Mesendoderm (in vitro differentiated cells): ENCODE results near the gene DPPA3. TPM values are rescaled to one million over a fixed set of nuclear protein-coding genes. Genes with fewer than 3 reads are reported as not detected.
"Not testable (repeated sequence)": the region's sequence is repeated elsewhere in the genome, so short reads cannot be mapped to it uniquely, and the experiment has no call there.

Experiments used
- DNase-seq: peaks from one replicate; pipeline ENCODE4 v3.0.0; 2013
- H2AK5ac ChIP-seq: 2 replicates; pipeline ENCODE4 v1.6.1; 2013; ENCODE audit warnings: low read length, inconsistent platforms
- H2BK120ac ChIP-seq: 2 replicates; pipeline ENCODE4 v1.6.1; 2013; ENCODE audit warnings: low read depth, mild to moderate bottlenecking, low read length, moderate library complexity, mixed read lengths
- H2BK15ac ChIP-seq: replicated peaks from 2 replicates; pipeline ENCODE4 v1.6.1; 2013; ENCODE audit warnings: low read depth, mild to moderate bottlenecking, moderate library complexity
- H2BK5ac ChIP-seq: 2 replicates; pipeline ENCODE4 v1.6.1; 2013; ENCODE audit warnings: low read length, inconsistent platforms
- H3K18ac ChIP-seq: 2 replicates; pipeline ENCODE4 v1.6.1; 2013; ENCODE audit warnings: mild to moderate bottlenecking, low read length, mixed read lengths
- H3K23ac ChIP-seq: one replicate; pipeline ENCODE4 v1.6.1; 2013; ENCODE audit warnings: low read length
- H3K27ac ChIP-seq: 2 replicates; pipeline ENCODE4 v1.5.1; 2013; ENCODE audit warnings: low read depth, mild to moderate bottlenecking, inconsistent platforms, low read length, moderate library complexity
- H3K27me3 ChIP-seq: 2 replicates; pipeline ENCODE4 v1.6.1; 2013; ENCODE audit warnings: low read length, control low read depth, mild to moderate bottlenecking, inconsistent platforms; ENCODE audit not compliant: insufficient read depth, poor library complexity
- H3K36me3 ChIP-seq: 2 replicates; pipeline ENCODE4 v1.6.1; 2013; ENCODE audit warnings: low read length, inconsistent platforms; ENCODE audit not compliant: control insufficient read depth, insufficient read depth
- H3K4ac ChIP-seq: one replicate; pipeline ENCODE4 v1.6.1; 2013; ENCODE audit warnings: low read depth, mild to moderate bottlenecking, low read length, moderate library complexity
- H3K4me1 ChIP-seq: 2 replicates; pipeline ENCODE4 v1.6.1; 2013; ENCODE audit warnings: low read depth, low read length, inconsistent platforms; ENCODE audit not compliant: control insufficient read depth
- H3K4me2 ChIP-seq: 2 replicates; pipeline ENCODE4 v1.6.1; 2013; ENCODE audit warnings: low read length
- H3K4me3 ChIP-seq: 2 replicates; pipeline ENCODE4 v1.5.1; 2013; ENCODE audit warnings: mild to moderate bottlenecking, low read length
- H3K56ac ChIP-seq: one replicate; pipeline ENCODE4 v1.6.1; 2013; ENCODE audit warnings: low read length
- H3K79me1 ChIP-seq: 2 replicates; pipeline ENCODE4 v1.6.1; 2013; ENCODE audit warnings: low read length, inconsistent platforms
- H3K79me2 ChIP-seq: 2 replicates; pipeline ENCODE4 v1.6.1; 2013; ENCODE audit warnings: mild to moderate bottlenecking, low read length; ENCODE audit not compliant: control insufficient read depth, insufficient read depth
- H3K9ac ChIP-seq: 2 replicates; pipeline ENCODE4 v1.6.1; 2013; ENCODE audit warnings: low read length, inconsistent platforms
- H4K5ac ChIP-seq: one replicate; pipeline ENCODE4 v1.6.1; 2013; ENCODE audit warnings: low read length
- H4K8ac ChIP-seq: one replicate; pipeline ENCODE4 v1.6.1; 2013; ENCODE audit warnings: low read depth, mild to moderate bottlenecking, control low read depth, low read length, moderate library complexity
- WGBS: extraction: QIAGEN DNeasy Blood & Tissue Kit; methylation state at CpG from one replicate; pipeline ENCODE4 v1.1.7; 2013; ENCODE audit warnings: low lambda C conversion rate, missing lambda C conversion rate; ENCODE audit not compliant: insufficient coverage; ENCODE audit errors: extremely low coverage; 5-methylcytosine and 5-hydroxymethylcytosine counted together
- polyA plus RNA-seq, 2 experiments: library from polyadenylated mRNA; stranded (reverse); fragments of 200-250 nt; gene quantifications; one replicate each; pipeline ENCODE4 v1.2.3, GENCODE V29; 2013

DPPA3 gene
- 0.81 TPM for polyA plus RNA-seq (2013, experiment 1 of 2)
- 0.84 TPM for polyA plus RNA-seq (2013, experiment 2 of 2)

DNA sequence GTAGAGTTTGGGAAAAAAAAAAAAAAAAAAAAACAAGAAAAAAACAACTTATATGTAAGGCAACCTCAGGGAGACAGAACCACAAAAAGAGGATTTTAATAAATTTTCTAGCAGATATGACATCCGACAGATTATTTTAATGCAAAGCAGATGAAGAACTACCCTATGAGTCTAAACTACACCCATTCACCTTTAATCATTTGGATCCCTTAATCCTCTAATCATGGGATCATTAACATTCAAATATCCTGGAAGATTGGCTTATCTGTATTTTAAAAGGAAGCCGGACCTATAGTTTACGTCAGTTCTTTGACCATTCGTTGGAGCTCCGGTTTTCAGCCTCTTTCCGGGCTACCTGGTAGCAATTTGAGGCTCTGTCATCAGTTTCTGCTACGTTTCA lies at the start of gene DPPA3:
Gene DPPA3, plus strand, starts transcription at position 301 of the 400 bp plus-strand sequence. CDS start 138 bp downstream, outside the sequence.
- no peaks in the 10 kb centered on the region for H3K79me2 ChIP-seq
- no peak within 1 kb of the TSS for H3K18ac ChIP-seq
- no peaks in the 10 kb centered on the region for H3K27me3 ChIP-seq

DNA sequence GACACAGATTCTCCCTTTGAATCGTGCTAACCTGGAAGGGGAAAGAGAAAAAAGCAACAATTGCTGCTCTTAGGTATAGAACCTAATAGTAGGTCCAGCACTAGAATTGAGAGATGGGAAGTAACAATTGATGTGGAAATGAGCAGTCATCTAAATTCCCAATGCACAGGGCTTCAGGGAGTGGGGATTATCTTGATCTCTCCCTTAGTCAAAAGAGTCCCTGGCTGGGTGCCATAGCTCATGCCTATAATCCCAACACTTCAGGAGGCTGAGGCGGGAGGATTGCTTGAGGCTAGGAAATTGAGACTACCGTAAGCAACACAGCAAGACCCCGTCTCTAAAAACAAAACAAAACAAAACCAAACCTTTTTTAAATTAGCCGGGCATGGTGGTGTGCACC lies 49.5 kb upstream of the DPPA3 start:
- Histone ChIP-seq H2AK5ac (no peak overlapping the region), H3K4ac (no peak overlapping the region), H4K8ac (no peak overlapping the region), H2BK5ac (no peak overlapping the region), H2BK15ac (no peak overlapping the region), H3K23ac (no peak overlapping the region), H3K27ac (no peak overlapping the region), H2BK120ac (no peak overlapping the region), H3K27me3 (no peaks in the 10 kb centered on the region), H3K9ac (no peak overlapping the region), H3K79me2 (no peaks in the 10 kb centered on the region), H4K5ac (no peak overlapping the region), H3K4me1 (no peaks in the 10 kb centered on the region), H3K79me1 (no peaks in the 10 kb centered on the region), H3K18ac (no peak overlapping the region), H3K4me3 (no peak overlapping the region), H3K36me3 (no peaks in the 10 kb centered on the region), H3K4me2 (no peak overlapping the region), H3K56ac (no peak overlapping the region)
- no peak for DNase-seq
- WGBS, result no CpG with 5 or more reads among the region's 5 CpGs

More for the DNA sequence above, at the start of gene DPPA3:
- Histone ChIP-seq H3K79me1 (no peaks in the 10 kb centered on the region), H3K9ac (no peak within 1 kb of the TSS), H3K4me1 (peaks cover 3% of the 10 kb centered on the region), H3K4me2 (no peak within 1 kb of the TSS), H4K5ac (no peak within 1 kb of the TSS), H3K23ac (no peak within 1 kb of the TSS), H2AK5ac (no peak within 1 kb of the TSS), H3K56ac (peak within 1 kb of the TSS; percentile 19), H3K4ac (peak within 1 kb of the TSS; percentile 44), H2BK5ac (no peak within 1 kb of the TSS), H3K27ac (no peak within 1 kb of the TSS), H2BK120ac (no peak within 1 kb of the TSS), H3K4me3 (no peak within 1 kb of the TSS), H4K8ac (no peak within 1 kb of the TSS), H3K36me3 (no peaks in the 10 kb centered on the region), H2BK15ac (no peak within 1 kb of the TSS)
- WGBS, result no CpG with 5 or more reads among the region's 7 CpGs
- peak; percentile 28 for DNase-seq

DNA sequence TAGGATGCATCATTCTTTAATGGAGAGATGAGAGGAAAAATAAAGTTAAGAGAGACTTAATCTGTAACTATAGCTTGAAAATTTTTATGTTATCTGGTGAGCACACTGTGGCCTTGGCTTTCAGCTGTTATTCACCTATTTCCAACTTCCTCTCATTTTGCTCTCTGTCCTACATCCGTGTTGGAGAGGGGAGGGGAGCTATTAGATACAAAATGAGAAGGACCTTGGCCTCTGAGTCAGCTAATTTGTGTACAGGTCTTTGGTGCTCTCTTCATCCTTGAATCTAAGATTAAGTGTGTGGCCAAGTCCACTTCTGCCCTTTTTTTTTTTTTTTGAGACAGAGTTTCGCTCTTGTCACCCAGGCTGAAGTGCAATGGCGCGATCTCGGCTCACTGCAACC lies 44.6 kb upstream of the DPPA3 start:
- H3K4me1 ChIP-seq, result no peaks in the 10 kb centered on the region
- no peak overlapping the region for H3K23ac ChIP-seq
- no peak overlapping the region for H2AK5ac ChIP-seq
- no peaks in the 10 kb centered on the region for H3K27me3 ChIP-seq
- H2BK5ac ChIP-seq, result no peak overlapping the region
- no peaks in the 10 kb centered on the region for H3K79me1 ChIP-seq
- WGBS, result no CpG with 5 or more reads among the region's 5 CpGs
- no peak overlapping the region for H2BK15ac ChIP-seq
- H4K8ac ChIP-seq, result no peak overlapping the region
- no peaks in the 10 kb centered on the region for H3K36me3 ChIP-seq
- H3K4ac ChIP-seq, result no peak overlapping the region
- no peak overlapping the region for H3K4me3 ChIP-seq
- no peak overlapping the region for H3K56ac ChIP-seq
- H2BK120ac ChIP-seq, result no peak overlapping the region
- H3K18ac ChIP-seq, result no peak overlapping the region
- H3K79me2 ChIP-seq, result no peaks in the 10 kb centered on the region
- no peak overlapping the region for H3K27ac ChIP-seq
- no peak overlapping the region for H3K4me2 ChIP-seq
- no peak overlapping the region for H4K5ac ChIP-seq
- H3K9ac ChIP-seq, result no peak overlapping the region
- DNase-seq, result no peak

DNA sequence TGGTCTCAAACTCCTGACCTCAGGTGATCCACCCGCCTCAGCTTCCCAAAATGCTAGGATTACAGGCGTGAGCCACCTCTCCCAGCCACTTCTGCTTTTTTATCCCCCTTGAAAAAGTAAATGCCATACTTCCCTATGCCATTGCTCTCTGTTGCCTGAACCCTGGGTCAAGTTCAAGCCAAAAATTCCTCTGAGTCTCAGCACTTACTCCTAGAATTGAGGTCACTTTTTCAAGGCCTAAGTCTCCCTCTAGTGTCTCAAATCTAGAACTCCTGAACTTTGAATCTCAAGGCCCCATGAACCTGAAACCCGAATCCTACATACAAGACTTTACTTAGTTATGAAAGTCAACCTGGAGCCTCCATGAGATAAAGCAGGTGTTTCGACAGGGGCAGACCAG lies 44.1 kb upstream of the DPPA3 start:
- no peak overlapping the region for H3K4ac ChIP-seq
- H4K5ac ChIP-seq, result no peak overlapping the region
- H2BK120ac ChIP-seq, result no peak overlapping the region
- no peak overlapping the region for H3K9ac ChIP-seq
- H3K27ac ChIP-seq, result no peak overlapping the region
- no peak overlapping the region for H2AK5ac ChIP-seq
- H3K79me2 ChIP-seq, result no peaks in the 10 kb centered on the region
- peak; percentile 81 for DNase-seq
- no peaks in the 10 kb centered on the region for H3K79me1 ChIP-seq
- H3K27me3 ChIP-seq, result no peaks in the 10 kb centered on the region
- no peak overlapping the region for H2BK5ac ChIP-seq
- H3K18ac ChIP-seq, result no peak overlapping the region
- no CpG with 5 or more reads among the region's 4 CpGs for WGBS
- H3K4me2 ChIP-seq, result no peak overlapping the region
- no peaks in the 10 kb centered on the region for H3K4me1 ChIP-seq
- H4K8ac ChIP-seq, result no peak overlapping the region
- H3K4me3 ChIP-seq, result no peak overlapping the region
- H3K36me3 ChIP-seq, result no peaks in the 10 kb centered on the region
- no peak overlapping the region for H3K23ac ChIP-seq
- H3K56ac ChIP-seq, result no peak overlapping the region
- no peak overlapping the region for H2BK15ac ChIP-seq

DNA sequence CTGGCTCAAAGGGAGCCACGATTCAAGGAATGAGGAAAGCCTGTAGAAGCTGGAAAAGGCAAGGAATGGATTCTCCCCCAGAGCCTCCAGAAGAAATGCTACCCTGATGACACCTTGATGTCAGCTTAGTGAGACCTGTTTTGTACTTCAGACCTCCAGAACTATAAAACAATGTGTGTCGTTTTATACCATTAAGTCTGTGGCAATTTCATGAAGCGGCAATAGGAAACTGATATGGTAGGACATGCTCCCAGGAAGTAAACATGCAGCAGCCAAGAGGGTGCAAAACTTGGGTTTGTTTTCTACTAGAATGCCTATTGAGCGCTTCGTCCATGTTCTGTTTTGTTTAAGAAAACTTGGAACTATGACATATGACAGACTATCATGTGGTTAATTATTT lies 43.1 kb upstream of the DPPA3 start:
- Histone ChIP-seq H3K79me1 (no peaks in the 10 kb centered on the region), H3K36me3 (no peaks in the 10 kb centered on the region), H4K5ac (no peak overlapping the region), H3K4ac (no peak overlapping the region), H2BK120ac (no peak overlapping the region), H2BK5ac (no peak overlapping the region), H3K4me3 (no peak overlapping the region), H3K18ac (no peak overlapping the region), H3K27me3 (no peaks in the 10 kb centered on the region), H3K9ac (no peak overlapping the region), H3K4me1 (no peaks in the 10 kb centered on the region), H4K8ac (no peak overlapping the region), H3K23ac (no peak overlapping the region), H3K4me2 (no peak overlapping the region), H2AK5ac (no peak overlapping the region), H3K27ac (no peak overlapping the region), H3K56ac (no peak overlapping the region), H2BK15ac (no peak overlapping the region), H3K79me2 (no peaks in the 10 kb centered on the region)
- WGBS, result no CpG with 5 or more reads among the region's 5 CpGs
- DNase-seq, result no peak

DNA sequence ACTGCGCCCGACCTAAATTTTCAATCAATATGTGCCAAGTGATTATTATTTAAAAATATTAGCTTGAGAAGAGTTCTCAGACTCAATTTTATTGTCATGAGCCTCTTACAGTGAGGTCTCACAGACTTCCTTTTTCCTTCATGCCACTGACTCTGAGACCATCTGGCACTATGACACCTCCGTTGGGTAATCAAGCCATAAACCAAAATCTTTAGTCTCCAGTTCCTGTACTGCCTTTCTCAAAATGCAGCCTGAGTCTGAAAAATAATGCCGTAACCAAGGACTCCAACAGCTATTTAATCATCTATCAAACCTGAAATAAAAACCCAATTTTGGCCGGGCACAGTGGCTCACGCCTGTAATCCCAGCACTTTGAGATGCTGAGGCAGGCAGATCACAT lies 35.8 kb upstream of the DPPA3 start:
- H2BK15ac ChIP-seq, H3K56ac ChIP-seq, H2AK5ac ChIP-seq, H4K8ac ChIP-seq, H3K27me3 ChIP-seq, H3K4me2 ChIP-seq, H3K4me1 ChIP-seq, H2BK5ac ChIP-seq, H3K36me3 ChIP-seq, H3K4me3 ChIP-seq, H3K4ac ChIP-seq, H3K79me1 ChIP-seq, H4K5ac ChIP-seq, H3K18ac ChIP-seq, H3K79me2 ChIP-seq, H2BK120ac ChIP-seq, H3K9ac ChIP-seq, H3K23ac ChIP-seq, H3K27ac ChIP-seq, DNase-seq: not testable (repeated sequence)
- no CpG with 5 or more reads among the region's 6 CpGs for WGBS
